Left ventricle myocardium inferior (tissue), 1 donor: ENCODE data around the gene ANXA9. TPM values are rescaled to one million over a fixed set of nuclear protein-coding genes. Genes with fewer than 3 reads are reported as not detected.

ENCODE experiments used
- DNase-seq: peaks from one replicate; pipeline ENCODE4 v3.0.0-alpha.2; 2020
- H3K27ac ChIP-seq: fragments of 200-600 bp; replicated peaks from 2 replicates; pipeline ENCODE4 v1.8.0; 2021
- H3K27me3 ChIP-seq: fragments of 200-600 bp; 2 replicates; pipeline ENCODE4 v1.8.0; 2021; ENCODE audit warnings: low read depth
- H3K36me3 ChIP-seq: fragments of 200-600 bp; 2 replicates; pipeline ENCODE4 v1.8.0; 2021
- H3K4me1 ChIP-seq: fragments of 200-600 bp; 2 replicates; pipeline ENCODE4 v1.8.0; 2021
- H3K4me3 ChIP-seq: fragments of 200-600 bp; 2 replicates; pipeline ENCODE4 v1.8.0; 2021; ENCODE audit warnings: mild to moderate bottlenecking, moderate library complexity
- H3K9me3 ChIP-seq: fragments of 200-600 bp; replicated peaks from 2 replicates; pipeline ENCODE4 v1.8.0; 2021
- CTCF ChIP-seq: fragments of 200-600 bp; IDR thresholded peaks from 2 replicates; pipeline ENCODE4 v1.8.0; 2021; ENCODE audit warnings: antibody characterized with exemption, mild to moderate bottlenecking, borderline replicate concordance
- intact Hi-C: fragments of 100-400 bp; cut with micrococcal nuclease; formaldehyde crosslinking; loops from one replicate; pipeline ENCODE4 v1.11.0; 2022
- total RNA-seq: library from RNA; stranded (reverse); fragmentation: NEBNext Ultra II Directional; extraction: Animal tissue kit (Norgen Biotek cat#: 25700); gene quantifications from one replicate; pipeline ENCODE4 v1.2.1, GENCODE V29; 2021
- donor health status: DM: no; HTN: yes; CAD: no; lungs with severe emphysema.

Gene ANXA9
- total RNA-seq, 1 donor from 2014 or later, result 0.14 TPM

- Histone ChIP-seq H3K4me1 (peaks cover 53% of the 10 kb centered on the region), H3K36me3 (peaks cover 60% of the 10 kb centered on the region)
- intact Hi-C loops, result loop anchor here (10.0 kb wide), 1 partner anchor 65 kb away; the partner anchor contains the start of gene MLLT11
Observed at GRCh38 chr1:150999926-151000325, 17.8 kb downstream of the ANXA9 start.

GRCh38 chr1:151000408-151000807, 18.3 kb downstream of the ANXA9 start:
- no peaks in the 10 kb centered on the region for H3K9me3 ChIP-seq
- TF ChIP-seq CTCF, result no peak
- no peak overlapping the region for H3K4me3 ChIP-seq
- no peak for DNase-seq
- peaks cover 60% of the 10 kb centered on the region for H3K36me3 ChIP-seq
- intact Hi-C loops, result loop anchor here (10.0 kb wide), 1 partner anchor 64 kb away; the partner anchor contains the start of gene MLLT11
- H3K27me3 ChIP-seq, result no peaks in the 10 kb centered on the region
- H3K4me1 ChIP-seq, result peaks cover 53% of the 10 kb centered on the region
- H3K27ac ChIP-seq, result no peak overlapping the region

More at GRCh38 chr1:150999926-151000325, 17.8 kb downstream of the ANXA9 start:
- Histone ChIP-seq H3K4me3 (no peak overlapping the region), H3K27ac (no peak overlapping the region), H3K27me3 (no peaks in the 10 kb centered on the region), H3K9me3 (no peaks in the 10 kb centered on the region)
- DNase-seq, result no peak
- TF ChIP-seq CTCF, result no peak

GRCh38 chr1:151001602-151002001, 19.5 kb downstream of the ANXA9 start:
- no peaks in the 10 kb centered on the region for H3K27me3 ChIP-seq
- DNase-seq, result no peak
- no peak overlapping the region for H3K4me3 ChIP-seq
- no peak for TF ChIP-seq CTCF
- H3K27ac ChIP-seq, result peak overlapping the region; percentile 68
- H3K36me3 ChIP-seq, result peaks cover 60% of the 10 kb centered on the region
- intact Hi-C loops, result loop anchor here (10.0 kb wide), 1 partner anchor 63 kb away; the partner anchor contains the start of gene MLLT11
- peaks cover 54% of the 10 kb centered on the region for H3K4me1 ChIP-seq
- H3K9me3 ChIP-seq, result no peaks in the 10 kb centered on the region

GRCh38 chr1:151002051-151002450, 20.0 kb downstream of the ANXA9 start:
- no peak overlapping the region for H3K4me3 ChIP-seq
- peaks cover 57% of the 10 kb centered on the region for H3K36me3 ChIP-seq
- no peaks in the 10 kb centered on the region for H3K9me3 ChIP-seq
- intact Hi-C loops, result loop anchor here (10.0 kb wide), 1 partner anchor 63 kb away; the partner anchor contains the start of gene MLLT11
- peak overlapping the region; percentile 68 for H3K27ac ChIP-seq
- no peak for DNase-seq
- TF ChIP-seq CTCF, result no peak
- no peaks in the 10 kb centered on the region for H3K27me3 ChIP-seq
- H3K4me1 ChIP-seq, result peaks cover 58% of the 10 kb centered on the region

- no peak for TF ChIP-seq CTCF
- Histone ChIP-seq H3K9me3 (no peaks in the 10 kb centered on the region), H3K27ac (peak overlapping the region; percentile 68), H3K36me3 (peaks cover 51% of the 10 kb centered on the region), H3K27me3 (no peaks in the 10 kb centered on the region), H3K4me1 (peaks cover 63% of the 10 kb centered on the region), H3K4me3 (peak overlapping the region; percentile 79)
- intact Hi-C loops, result loop anchor here (10.0 kb wide), 1 partner anchor 62 kb away; the partner anchor contains the start of gene MLLT11
- no peak for DNase-seq
Observed at GRCh38 chr1:151002611-151003010, 20.5 kb downstream of the ANXA9 start.
